ENCODE results near the gene NECAP2. TPM values are rescaled to one million over a fixed set of nuclear protein-coding genes. Genes with fewer than 3 reads are reported as not detected.
"Not testable (repeated sequence)": the region's sequence is repeated elsewhere in the genome, so short reads cannot be mapped to it uniquely, and the experiment has no call there.

NECAP2 gene
- total RNA-seq, 4 donors from 2014 or later, result 38.5 to 48.4 (median 47.2) TPM

GRCh38 chr1:16464917-16465625 lies 24.5 kb downstream of the NECAP2 start:
- DNase-seq, result no peak
- Histone ChIP-seq H3K4me1 (no peaks in the 10 kb centered on the region), H3K9me3 (no peaks in the 10 kb centered on the region), H3K4me3 (no peak overlapping the region), H3K36me3 (peaks cover 0 to 68% (median 6%) of the 10 kb centered on the region in 3 donors), H3K27me3 (no peaks in the 10 kb centered on the region), H3K27ac (no peak overlapping the region)
- WGBS, 2 donors, result 88 to 93% methylated on average over 17 to 18 of the region's 21 CpGs
- TF ChIP-seq POLR2A (IDR thresholded peaks at IDR 0.05), result no peak
- intact Hi-C loops (cut with DNase I), result no loop called here

- TF ChIP-seq CTCF (IDR thresholded peaks at IDR 0.05) (no peak), POLR2A (IDR thresholded peaks at IDR 0.05) (no peak)
- intact Hi-C loops (cut with DNase I), result no loop called here
- Histone ChIP-seq H3K9me3 (no peaks in the 10 kb centered on the region), H3K4me3 (no peak overlapping the region), H3K36me3 (peaks cover 0 to 51% (median 3%) of the 10 kb centered on the region in 3 donors), H3K27me3 (no peaks in the 10 kb centered on the region), H3K27ac (no peak overlapping the region), H3K4me1 (no peaks in the 10 kb centered on the region)
- DNase-seq, result no peak
- WGBS, 2 donors, result 76 to 98% methylated on average over 3 of the region's 3 CpGs
Observed at GRCh38 chr1:16468558-16468957, 28.0 kb downstream of the NECAP2 start.

GRCh38 chr1:16474166-16474800 lies 33.8 kb downstream of the NECAP2 start:
- H3K9me3 ChIP-seq, result no peaks in the 10 kb centered on the region
- H3K27ac ChIP-seq, result no peak overlapping the region
- H3K4me3 ChIP-seq, result no peak overlapping the region
- 81 to 91% methylated on average over 4 to 19 of the region's 28 CpGs for WGBS, 2 donors
- intact Hi-C loops (cut with DNase I), result no loop called here
- TF ChIP-seq CTCF (IDR thresholded peaks at IDR 0.05) (no peak), POLR2A (IDR thresholded peaks at IDR 0.05) (no peak)
- H3K36me3 ChIP-seq, result peaks cover 11 to 74% (median 29%) of the 10 kb centered on the region in 3 donors
- no peaks in the 10 kb centered on the region for H3K4me1 ChIP-seq
- DNase-seq, result no peak
- no peaks in the 10 kb centered on the region for H3K27me3 ChIP-seq

- H3K9me3 ChIP-seq; H3K27me3 ChIP-seq; DNase-seq; H3K4me3 ChIP-seq; intact Hi-C loops (cut with DNase I); H3K4me1 ChIP-seq; H3K27ac ChIP-seq: not testable (repeated sequence)
- 93 to 100% methylated on average over 1 to 2 of the region's 2 CpGs for WGBS, 2 donors
- peaks cover 11 to 80% (median 29%) of the 10 kb centered on the region in 3 donors for H3K36me3 ChIP-seq
Observed at GRCh38 chr1:16474891-16475290, 34.4 kb downstream of the NECAP2 start.

- H3K9me3 ChIP-seq; H3K27me3 ChIP-seq; intact Hi-C loops (cut with DNase I); H3K4me3 ChIP-seq; H3K4me1 ChIP-seq; DNase-seq; H3K27ac ChIP-seq: not testable (repeated sequence)
- H3K36me3 ChIP-seq, result peaks cover 11 to 92% (median 29%) of the 10 kb centered on the region in 3 donors
- 97 to 100% methylated on average over 6 to 10 of the region's 29 CpGs for WGBS, 2 donors
Observed at GRCh38 chr1:16475771-16476770, 35.5 kb downstream of the NECAP2 start.

GRCh38 chr1:16478091-16478490 lies 37.6 kb downstream of the NECAP2 start:
- intact Hi-C loops (cut with DNase I), result no loop called here

GRCh38 chr1:16483146-16483545 lies 42.6 kb downstream of the NECAP2 start:
- 97% methylated on average over 14 to 18 of the region's 26 CpGs for WGBS, 2 donors
- H3K27me3 ChIP-seq; H3K4me3 ChIP-seq; H3K4me1 ChIP-seq; intact Hi-C loops (cut with DNase I); H3K9me3 ChIP-seq; DNase-seq; H3K27ac ChIP-seq: not testable (repeated sequence)
- H3K36me3 ChIP-seq, result peaks cover 4 to 98% (median 6%) of the 10 kb centered on the region in 3 donors

More at GRCh38 chr1:16478091-16478490, 37.6 kb downstream of the NECAP2 start:
- TF ChIP-seq POLR2A (IDR thresholded peaks at IDR 0.05) (no peak), CTCF (IDR thresholded peaks at IDR 0.05) (no peak)
- Histone ChIP-seq H3K9me3 (no peaks in the 10 kb centered on the region), H3K36me3 (peaks cover 11 to 99% (median 31%) of the 10 kb centered on the region in 3 donors), H3K27ac (no peak overlapping the region), H3K4me1 (no peaks in the 10 kb centered on the region), H3K4me3 (no peak overlapping the region), H3K27me3 (no peaks in the 10 kb centered on the region)
- WGBS, 2 donors, result 88 to 90% methylated on average over 2 to 11 of the region's 12 CpGs
- no peak for DNase-seq

GRCh38 chr1:16483639-16484500 lies 43.3 kb downstream of the NECAP2 start:
- H3K9me3 ChIP-seq, result not testable (repeated sequence)
- H3K36me3 ChIP-seq, result peaks cover 4 to 96% (median 4%) of the 10 kb centered on the region in 3 donors

More at GRCh38 chr1:16483639-16484500, 43.3 kb downstream of the NECAP2 start:
- H3K27me3 ChIP-seq; intact Hi-C loops (cut with DNase I); H3K4me1 ChIP-seq; H3K27ac ChIP-seq; DNase-seq; H3K4me3 ChIP-seq: not testable (repeated sequence)
- 86 to 93% methylated on average over 8 to 25 of the region's 45 CpGs for WGBS, 2 donors
